Breast epithelium (tissue), 3 donors: Measurements from ENCODE around the gene AKAP7.

ENCODE experiments used
- CTCF ChIP-seq, 3 donors: fragments of 450-650 bp; IDR thresholded peaks; one replicate each; pipeline ENCODE4 v1.5.1; 2016 to 2017; ENCODE audit warnings: antibody characterized with exemption in 3 of 3, mild to moderate bottlenecking in 3 of 3, moderate library complexity in 3 of 3
- POLR2A ChIP-seq: fragments of 450-650 bp; IDR thresholded peaks from one replicate; pipeline ENCODE4 v1.6.1; 2016; ENCODE audit warnings: antibody characterized with exemption, mild to moderate bottlenecking, moderate library complexity

- TF ChIP-seq CTCF (IDR thresholded peaks at IDR 0.05) = no peak
- TF ChIP-seq POLR2A = no peak
Observed at GRCh38 chr6:131258010-131258652, 122.9 kb downstream of the AKAP7 start.
